Smooth muscle cell (in vitro differentiated cells): ENCODE measurements around the gene KCNJ10. TPM values are rescaled to one million over a fixed set of nuclear protein-coding genes. Genes with fewer than 3 reads are reported as not detected.

Source experiments
- DNase-seq: peaks from one replicate; lab custom pipeline; 2025; ENCODE audit not compliant: unreplicated experiment; lab: John Stamatoyannopoulos, UW
- H2AFZ ChIP-seq: fragments of 200-600 bp; sonication (generic); 2 replicates; pipeline ENCODE4 v1.6.0; 2016; ENCODE audit warnings: antibody characterized with exemption, low read depth, mild to moderate bottlenecking
- H3F3A ChIP-seq: fragments of 200-600 bp; sonication (generic); 2 replicates; pipeline ENCODE4 v1.6.0; 2017; ENCODE audit warnings: antibody characterized with exemption, low read depth
- H3K27ac ChIP-seq: fragments of 200-600 bp; sonication (generic); 2 replicates; pipeline ENCODE4 v1.5.1; 2016; ENCODE audit warnings: low read depth, mild to moderate bottlenecking
- H3K27me3 ChIP-seq: fragments of 200-600 bp; sonication (generic); 2 replicates; pipeline ENCODE4 v1.6.1; 2016; ENCODE audit warnings: low read depth, mild to moderate bottlenecking
- H3K36me3 ChIP-seq: fragments of 200-600 bp; sonication (generic); 2 replicates; pipeline ENCODE4 v1.5.1; 2016; ENCODE audit warnings: low read depth
- H3K4me1 ChIP-seq: fragments of 200-600 bp; sonication (generic); 2 replicates; pipeline ENCODE4 v1.5.1; 2016; ENCODE audit warnings: low read depth
- H3K4me2 ChIP-seq: fragments of 200-600 bp; sonication (generic); 2 replicates; pipeline ENCODE4 v1.6.0; 2016; ENCODE audit warnings: mild to moderate bottlenecking
- H3K4me3 ChIP-seq: fragments of 200-600 bp; sonication (generic); 2 replicates; pipeline ENCODE4 v1.5.1; 2016; ENCODE audit warnings: mild to moderate bottlenecking
- H3K79me2 ChIP-seq: fragments of 200-600 bp; sonication (generic); 2 replicates; pipeline ENCODE4 v1.6.0; 2016; ENCODE audit warnings: low read depth, mild to moderate bottlenecking
- H3K9ac ChIP-seq: fragments of 200-600 bp; sonication (generic); 2 replicates; pipeline ENCODE4 v1.6.0; 2016; ENCODE audit warnings: low read depth
- H3K9me3 ChIP-seq: fragments of 200-600 bp; sonication (generic); replicated peaks from 2 replicates; pipeline ENCODE4 v1.5.1; 2016; ENCODE audit warnings: low read depth
- H4K20me1 ChIP-seq: fragments of 200-600 bp; sonication (generic); 2 replicates; pipeline ENCODE4 v1.6.0; 2016; ENCODE audit warnings: low read depth
- WGBS: methylation state at CpG from one replicate; pipeline ENCODE4 v1.1.7; 2016; ENCODE audit warnings: low lambda C conversion rate; 5-methylcytosine and 5-hydroxymethylcytosine counted together
- polyA plus RNA-seq: library from polyadenylated mRNA; unstranded; fragments of >200 nt; fragmentation: Nextera tagmentation; extraction: Ambion mirVana; gene quantifications from 2 replicates; pipeline ENCODE4 v1.2.1, GENCODE V29; 2016
- total RNA-seq: library from RNA; depleted of rRNA; stranded (reverse); fragments of >200 nt; gene quantifications from 2 replicates; pipeline ENCODE4 v1.2.3, GENCODE V29; 2014
- TF ChIP-seq, protein P1 (sequence below): fragments of 200-600 bp; sonication (generic); IDR thresholded peaks from 2 replicates; pipeline ENCODE4 v1.5.1; 2017; ENCODE audit warnings: borderline replicate concordance, mild to moderate bottlenecking, antibody characterized with exemption; ENCODE audit not compliant: insufficient read depth, poor library complexity, severe bottlenecking

Gene KCNJ10
- total and polyA plus RNA-seq, 2 experiments from 2014 or later: not detected

DNA sequence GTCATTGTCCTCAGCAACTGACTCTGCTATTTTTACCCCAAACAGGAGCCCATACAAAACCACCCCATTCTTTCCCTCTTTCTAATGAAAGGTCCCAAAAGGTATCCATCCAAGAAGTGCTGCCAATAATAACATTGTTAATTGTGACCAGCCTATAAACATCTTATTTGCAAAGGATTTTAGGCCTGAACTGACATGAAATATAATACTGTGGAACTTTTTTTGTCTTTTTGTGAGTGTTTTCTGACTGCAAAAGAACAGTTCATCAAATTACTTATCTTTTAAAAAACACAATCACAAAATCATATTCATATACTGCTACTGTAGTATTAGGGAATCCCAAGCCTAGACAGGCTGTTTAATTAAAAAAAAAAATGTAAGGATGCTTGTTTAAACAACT, 41.5 kb downstream of the KCNJ10 start:
- peaks cover 10% of the 10 kb centered on the region for H3K27me3 ChIP-seq
- H3K4me2 ChIP-seq: no peak overlapping the region
- peaks cover 5% of the 10 kb centered on the region for H4K20me1 ChIP-seq
- H3K79me2 ChIP-seq: no peaks in the 10 kb centered on the region
- no peaks in the 10 kb centered on the region for H3K9me3 ChIP-seq
- no peak for DNase-seq
- no peak overlapping the region for H3K9ac ChIP-seq
- H3K4me3 ChIP-seq: no peak overlapping the region
- peaks cover 18% of the 10 kb centered on the region for H3K4me1 ChIP-seq
- H3F3A ChIP-seq: no peaks in the 10 kb centered on the region
- no peak overlapping the region for H3K27ac ChIP-seq
- H3K36me3 ChIP-seq: no peaks in the 10 kb centered on the region
- no peak overlapping the region for H2AFZ ChIP-seq
- TF ChIP-seq, protein P1, sequence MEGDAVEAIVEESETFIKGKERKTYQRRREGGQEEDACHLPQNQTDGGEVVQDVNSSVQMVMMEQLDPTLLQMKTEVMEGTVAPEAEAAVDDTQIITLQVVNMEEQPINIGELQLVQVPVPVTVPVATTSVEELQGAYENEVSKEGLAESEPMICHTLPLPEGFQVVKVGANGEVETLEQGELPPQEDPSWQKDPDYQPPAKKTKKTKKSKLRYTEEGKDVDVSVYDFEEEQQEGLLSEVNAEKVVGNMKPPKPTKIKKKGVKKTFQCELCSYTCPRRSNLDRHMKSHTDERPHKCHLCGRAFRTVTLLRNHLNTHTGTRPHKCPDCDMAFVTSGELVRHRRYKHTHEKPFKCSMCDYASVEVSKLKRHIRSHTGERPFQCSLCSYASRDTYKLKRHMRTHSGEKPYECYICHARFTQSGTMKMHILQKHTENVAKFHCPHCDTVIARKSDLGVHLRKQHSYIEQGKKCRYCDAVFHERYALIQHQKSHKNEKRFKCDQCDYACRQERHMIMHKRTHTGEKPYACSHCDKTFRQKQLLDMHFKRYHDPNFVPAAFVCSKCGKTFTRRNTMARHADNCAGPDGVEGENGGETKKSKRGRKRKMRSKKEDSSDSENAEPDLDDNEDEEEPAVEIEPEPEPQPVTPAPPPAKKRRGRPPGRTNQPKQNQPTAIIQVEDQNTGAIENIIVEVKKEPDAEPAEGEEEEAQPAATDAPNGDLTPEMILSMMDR: no peak

DNA sequence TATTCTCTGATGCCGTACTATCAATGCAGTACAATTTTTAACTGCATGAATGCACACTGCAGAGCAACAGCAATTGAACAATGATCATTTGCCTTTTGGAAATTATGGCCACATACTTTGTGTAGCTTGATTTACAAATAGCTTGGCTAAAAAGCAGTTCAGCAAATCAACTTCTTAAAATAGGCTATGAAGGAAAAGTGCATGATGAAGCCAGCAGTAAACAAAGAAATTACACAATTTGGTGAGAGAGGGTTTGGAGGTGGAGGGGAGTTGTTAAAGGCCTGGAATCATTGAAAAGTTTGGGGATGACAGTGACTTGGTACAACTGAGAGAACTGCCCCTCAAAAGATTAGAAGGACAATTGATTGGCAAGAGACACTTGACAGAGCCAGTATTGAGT, 44.6 kb downstream of the KCNJ10 start:
- H3K4me2 ChIP-seq: no peak overlapping the region
- no peaks in the 10 kb centered on the region for H3K36me3 ChIP-seq
- TF ChIP-seq, protein P1: no peak
- 76% methylated on average over 1 of the region's 1 CpG for WGBS
- no peaks in the 10 kb centered on the region for H3K9me3 ChIP-seq
- H3K27me3 ChIP-seq: peaks cover 6% of the 10 kb centered on the region
- H3K4me3 ChIP-seq: no peak overlapping the region
- H4K20me1 ChIP-seq: peaks cover 5% of the 10 kb centered on the region
- H3K9ac ChIP-seq: no peak overlapping the region
- no peak for DNase-seq
- no peak overlapping the region for H2AFZ ChIP-seq
- peaks cover 3% of the 10 kb centered on the region for H3K4me1 ChIP-seq
- H3F3A ChIP-seq: no peaks in the 10 kb centered on the region
- H3K79me2 ChIP-seq: no peaks in the 10 kb centered on the region
- H3K27ac ChIP-seq: no peak overlapping the region

DNA sequence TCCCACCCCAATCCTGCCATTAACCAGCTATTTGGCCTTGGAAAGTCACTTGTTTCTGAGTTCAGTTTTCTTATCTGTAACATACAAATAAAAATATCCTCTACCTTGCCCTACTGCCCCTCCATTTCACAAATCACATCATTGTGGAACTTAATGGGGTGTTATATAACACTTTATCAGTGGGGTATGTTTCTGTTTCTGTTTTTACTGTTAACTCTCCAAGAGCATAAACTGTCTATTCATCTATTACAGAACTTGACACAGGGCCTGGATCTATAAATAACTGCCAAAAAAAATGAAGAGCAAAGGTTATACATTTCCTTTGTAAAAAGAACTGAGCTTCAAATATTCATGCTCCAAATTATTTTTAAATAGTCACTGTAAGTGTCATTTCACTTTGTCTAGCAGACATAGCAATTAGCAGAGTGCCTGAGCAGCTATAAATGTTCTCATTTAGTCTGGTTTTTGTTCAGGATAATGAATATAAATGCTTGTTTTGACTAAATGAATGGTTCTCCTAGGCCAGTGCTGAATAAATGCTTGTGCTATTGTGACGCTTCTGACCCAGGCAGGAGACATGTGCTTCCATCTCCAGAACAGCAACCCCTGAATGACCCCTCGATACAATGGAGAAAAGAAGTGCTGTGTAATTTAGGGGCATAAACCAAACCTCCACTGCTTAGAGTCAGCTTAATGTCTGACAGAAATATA, 45.6 kb downstream of the KCNJ10 start:
- TF ChIP-seq, protein P1: no peak
- DNase-seq: no peak
- no peaks in the 10 kb centered on the region for H4K20me1 ChIP-seq
- H3K36me3 ChIP-seq: no peaks in the 10 kb centered on the region
- no peaks in the 10 kb centered on the region for H3K79me2 ChIP-seq
- peaks cover 2% of the 10 kb centered on the region for H3K4me1 ChIP-seq
- no peaks in the 10 kb centered on the region for H3K9me3 ChIP-seq
- no peak overlapping the region for H3K9ac ChIP-seq
- 79% methylated on average over 2 of the region's 2 CpGs for WGBS
- no peak overlapping the region for H3K4me2 ChIP-seq
- peaks cover 7% of the 10 kb centered on the region for H3F3A ChIP-seq
- H3K27me3 ChIP-seq: peaks cover 6% of the 10 kb centered on the region
- H2AFZ ChIP-seq: no peak overlapping the region
- no peak overlapping the region for H3K27ac ChIP-seq
- no peak overlapping the region for H3K4me3 ChIP-seq
